SK-N-SH (cell line): Measurements from ENCODE around the gene CAV3. TPM values are rescaled to one million over a fixed set of nuclear protein-coding genes. Genes with fewer than 3 reads are reported as not detected.

Experiments used
- CTCF ChIA-PET: fragments of 300-600, 350-600 bp; formaldehyde crosslinking; extraction: SDS; loops from one replicate; lab custom pipeline; 2021; lab: Yijun Ruan, JAX
- POLR2A ChIA-PET: fragments of 350-600 bp; sonication (Branson Sonifier 250); formaldehyde crosslinking; extraction: SDS; loops from one replicate; lab custom pipeline; 2020; ENCODE audit warnings: antibody characterized with exemption, inconsistent platforms; lab: Yijun Ruan, JAX
- DNase-seq: peaks from one replicate; pipeline ENCODE4 v3.0.0; 2012
- H2AFZ ChIP-seq: fragments of 200-600 bp; sonication (generic); 2 replicates; pipeline ENCODE4 v1.8.1; 2016; ENCODE audit warnings: antibody characterized with exemption, mild to moderate bottlenecking, low read depth
- H3F3A ChIP-seq: fragments of 200-600 bp; sonication (generic); replicated peaks from 2 replicates; pipeline ENCODE3; 2016; ENCODE audit warnings: antibody characterized with exemption, mild to moderate bottlenecking; ENCODE audit not compliant: insufficient read depth
- H3K27ac ChIP-seq, 2 experiments: fragments of 200-500 bp in 1 of 2; fragments of 200-600 bp in 1 of 2; sonication (Bioruptor generic) in 1 of 2; sonication (generic), shearing (Covaris generic) in 1 of 2; 2 replicates each; pipeline versions ENCODE4 v1.5.1 to v1.6.1; 2014 to 2016; ENCODE audit warnings: low read depth in 2 of 2, inconsistent platforms in 1 of 2, low read length in 1 of 2, mild to moderate bottlenecking in 1 of 2, mixed read lengths in 1 of 2
- H3K27me3 ChIP-seq: fragments of 200-600 bp; sonication (generic), shearing (Covaris generic); 2 replicates; pipeline ENCODE4 v1.6.1; 2016; ENCODE audit warnings: mixed run types; ENCODE audit not compliant: insufficient read depth
- H3K36me3 ChIP-seq, 2 experiments: fragments of 200-500 bp in 1 of 2; fragments of 200-600 bp in 1 of 2; sonication (Bioruptor generic) in 1 of 2; sonication (generic) in 1 of 2; replicated peaks in 1 of 2; 2 replicates each; pipeline versions ENCODE3 to v1.5.1; 2014 to 2016; ENCODE audit warnings: low read length in 1 of 2, mild to moderate bottlenecking in 1 of 2; ENCODE audit not compliant: insufficient read depth in 2 of 2, control insufficient read depth in 1 of 2
- H3K4me1 ChIP-seq, 2 experiments: fragments of 200-500 bp in 1 of 2; fragments of 200-600 bp in 1 of 2; sonication (Bioruptor generic) in 1 of 2; sonication (generic), shearing (Covaris generic) in 1 of 2; 2 replicates each; pipeline versions ENCODE4 v1.5.1 to v1.6.1; 2014 to 2016; ENCODE audit warnings: low read depth in 1 of 2, low read length in 1 of 2, mixed run types in 1 of 2; ENCODE audit not compliant: insufficient read depth in 2 of 2, control insufficient read depth in 1 of 2
- H3K4me2 ChIP-seq: fragments of 200-600 bp; sonication (generic), shearing (Covaris generic); 2 replicates; pipeline ENCODE4 v1.6.1; 2017; ENCODE audit warnings: mixed run types
- H3K4me3 ChIP-seq, 2 experiments: fragments of 200-500 bp in 1 of 2; fragments of 200-600 bp in 1 of 2; sonication (Bioruptor generic) in 1 of 2; sonication (generic), shearing (Covaris generic) in 1 of 2; 2 replicates each; pipeline versions ENCODE4 v1.5.1 to v1.8.1; 2014 to 2016; ENCODE audit warnings: low read depth in 2 of 2, inconsistent platforms in 1 of 2, low read length in 1 of 2, mild to moderate bottlenecking in 1 of 2, mixed read lengths in 1 of 2, moderate library complexity in 1 of 2
- H3K79me2 ChIP-seq: fragments of 200-600 bp; sonication (generic); 2 replicates; pipeline ENCODE4 v1.8.1; 2017; ENCODE audit warnings: mild to moderate bottlenecking; ENCODE audit not compliant: insufficient read depth
- H3K9ac ChIP-seq: fragments of 200-600 bp; sonication (generic); 2 replicates; pipeline ENCODE4 v1.6.1; 2017; ENCODE audit warnings: mixed run types
- H3K9me2 ChIP-seq: fragments of 200-600 bp; sonication (generic); 2 replicates; pipeline ENCODE4 v1.6.1; 2017; ENCODE audit warnings: mixed run types
- H3K9me3 ChIP-seq: fragments of 200-600 bp; sonication (generic); 2 replicates; pipeline ENCODE4 v1.6.1; 2017; ENCODE audit warnings: mixed run types, mild to moderate bottlenecking, moderate library complexity
- H4K20me1 ChIP-seq: fragments of 200-600 bp; sonication (generic); 2 replicates; pipeline ENCODE4 v1.6.1; 2017; ENCODE audit warnings: mild to moderate bottlenecking, mixed run types; ENCODE audit not compliant: insufficient read depth
- EP300 ChIP-seq, 2 experiments: IDR thresholded peaks; 2 replicates each; pipeline versions ENCODE4 v1.4.0 to v1.6.1; 2012; ENCODE audit warnings: borderline replicate concordance in 1 of 2, low read depth in 1 of 2, low read length in 1 of 2
- EZH2phosphoT487 ChIP-seq: fragments of 200-600 bp; sonication (generic); IDR thresholded peaks from 2 replicates; pipeline ENCODE4 v1.6.1; 2017; ENCODE audit warnings: low read depth, mixed run types, mild to moderate bottlenecking, antibody characterized with exemption, moderate library complexity, borderline replicate concordance
- GABPA ChIP-seq: IDR thresholded peaks from 2 replicates; pipeline ENCODE4 v1.4.0; 2012; ENCODE audit warnings: low read depth, mild to moderate bottlenecking
- IRF3 ChIP-seq: fragments of 150-350 bp; IDR thresholded peaks from 2 replicates; pipeline ENCODE4 v1.6.1; 2016; ENCODE audit warnings: mild to moderate bottlenecking, low read depth, low read length
- JUND ChIP-seq: IDR thresholded peaks from 2 replicates; pipeline ENCODE4 v1.4.0; 2012
- NRF1 ChIP-seq: IDR thresholded peaks from 2 replicates; pipeline ENCODE4 v1.6.1; 2012; ENCODE audit warnings: low read depth, mild to moderate bottlenecking, low read length
- TAF1 ChIP-seq: IDR thresholded peaks from 2 replicates; pipeline ENCODE4 v1.6.1; 2012; ENCODE audit warnings: low read depth, mild to moderate bottlenecking, low read length, moderate library complexity, borderline replicate concordance
- TCF12 ChIP-seq: IDR thresholded peaks from 2 replicates; pipeline ENCODE4 v1.4.0; 2012
- ZBTB33 ChIP-seq: IDR thresholded peaks from 2 replicates; pipeline ENCODE4 v1.4.0; 2012; ENCODE audit warnings: low read depth, borderline replicate concordance
- WGBS: methylation state at CpG from one replicate; pipeline ENCODE4 v1.1.6; 2017; ENCODE audit warnings: low lambda C conversion rate; 5-methylcytosine and 5-hydroxymethylcytosine counted together
- polyA plus RNA-seq, 3 experiments: library from polyadenylated mRNA; depleted of rRNA; stranded (reverse); fragments of >200 nt; gene quantifications; 2 replicates each; pipeline ENCODE4 v1.2.3, GENCODE V29; 2012
- TF ChIP-seq, protein P1 (sequence below): IDR thresholded peaks from 2 replicates; pipeline ENCODE4; 2012
- TF ChIP-seq, protein P2 (sequence below): fragments of 150-350 bp; IDR thresholded peaks from 2 replicates; pipeline ENCODE4 v1.6.1; 2017; ENCODE audit warnings: antibody characterized with exemption, low read length, low read depth, borderline replicate concordance

The CAV3 gene
- polyA plus RNA-seq, 1 of the 3 experiments (the other 2 are of a cell fraction) = not detected

GRCh38 chr3:8712045-8712907, 21.3 kb upstream of the CAV3 start:
- Histone ChIP-seq H3K27me3 (no peaks in the 10 kb centered on the region; the same call in 1 of the 2 replicates), H3K36me3 (no peaks in the 10 kb centered on the region), H3K9me2 (no peaks in the 10 kb centered on the region), H3K4me2 (no peak overlapping the region), H4K20me1 (no peaks in the 10 kb centered on the region), H3K9me3 (no peaks in the 10 kb centered on the region), H3F3A (no peaks in the 10 kb centered on the region), H3K9ac (no peak overlapping the region), H3K79me2 (no peaks in the 10 kb centered on the region), H3K4me1 (peaks cover 0 to 18% of the 10 kb centered on the region in 2 experiments; a peak in 2 of 4 replicates), H2AFZ (no peak overlapping the region), H3K4me3 (no peak overlapping the region), H3K27ac (no peak overlapping the region; a peak in 1 of 4 replicates)
- DNase-seq = no peak
- 60% methylated on average over 9 of the region's 9 CpGs for WGBS
- 0 out of 2 replicates have a peak, but pooled peaks have one; percentile 22 for TF ChIP-seq TCF12
- TF ChIP-seq, protein P1, sequence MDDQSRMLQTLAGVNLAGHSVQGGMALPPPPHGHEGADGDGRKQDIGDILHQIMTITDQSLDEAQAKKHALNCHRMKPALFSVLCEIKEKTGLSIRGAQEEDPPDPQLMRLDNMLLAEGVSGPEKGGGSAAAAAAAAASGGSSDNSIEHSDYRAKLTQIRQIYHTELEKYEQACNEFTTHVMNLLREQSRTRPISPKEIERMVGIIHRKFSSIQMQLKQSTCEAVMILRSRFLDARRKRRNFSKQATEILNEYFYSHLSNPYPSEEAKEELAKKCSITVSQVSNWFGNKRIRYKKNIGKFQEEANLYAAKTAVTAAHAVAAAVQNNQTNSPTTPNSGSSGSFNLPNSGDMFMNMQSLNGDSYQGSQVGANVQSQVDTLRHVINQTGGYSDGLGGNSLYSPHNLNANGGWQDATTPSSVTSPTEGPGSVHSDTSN = no peak
- CTCF ChIA-PET = interaction anchor here (1.0 to 2.1 kb wide), 3 partner anchors 49 to 121 kb away, joined by 3 to 7 read pairs (median 5); partner anchors contain the start of gene OXTR
- POLR2A ChIA-PET = no interaction called here

DNA sequence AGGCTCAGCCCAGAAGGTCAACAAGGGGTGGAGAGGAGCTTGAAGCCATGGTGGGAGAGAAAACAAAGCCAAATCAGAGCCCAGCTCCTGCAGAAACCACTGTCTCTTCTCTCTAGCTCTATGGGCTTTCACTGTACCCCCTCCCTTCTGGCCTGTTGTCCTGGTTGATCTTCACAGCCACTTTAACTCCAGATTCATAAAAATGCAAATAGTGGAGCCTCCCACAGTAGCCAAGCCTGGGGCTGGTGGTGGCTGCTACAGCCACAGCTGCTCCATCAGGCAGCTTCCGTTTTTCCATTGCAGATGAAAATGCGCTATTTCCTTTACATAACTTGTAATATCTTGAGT, 20.7 kb upstream of the CAV3 start:
- peaks cover 0 to 18% of the 10 kb centered on the region in 2 experiments; a peak in 2 of 4 replicates for H3K4me1 ChIP-seq
- no peak overlapping the region for H3K9ac ChIP-seq
- POLR2A ChIA-PET = no interaction called here
- H4K20me1 ChIP-seq = no peaks in the 10 kb centered on the region
- H3K4me2 ChIP-seq = no peak overlapping the region
- WGBS = 78% methylated on average over 2 of the region's 2 CpGs
- H2AFZ ChIP-seq = no peak overlapping the region
- H3K36me3 ChIP-seq = no peaks in the 10 kb centered on the region
- H3K27me3 ChIP-seq = no peaks in the 10 kb centered on the region; the same call in 1 of the 2 replicates
- no peaks in the 10 kb centered on the region for H3F3A ChIP-seq
- TF ChIP-seq IRF3 (no peak), TCF12 (no peak), GABPA (no peak), EZH2phosphoT487 (no peak), TAF1 (no peak), ZBTB33 (no peak), NRF1 (no peak), JUND (no peak), EP300 (IDR thresholded peaks at IDR 0.05; ENCODE audit: borderline replicate concordance in 1 of 2, low read depth in 1 of 2, low read length in 1 of 2) (no peak)
- TF ChIP-seq, protein P2, sequence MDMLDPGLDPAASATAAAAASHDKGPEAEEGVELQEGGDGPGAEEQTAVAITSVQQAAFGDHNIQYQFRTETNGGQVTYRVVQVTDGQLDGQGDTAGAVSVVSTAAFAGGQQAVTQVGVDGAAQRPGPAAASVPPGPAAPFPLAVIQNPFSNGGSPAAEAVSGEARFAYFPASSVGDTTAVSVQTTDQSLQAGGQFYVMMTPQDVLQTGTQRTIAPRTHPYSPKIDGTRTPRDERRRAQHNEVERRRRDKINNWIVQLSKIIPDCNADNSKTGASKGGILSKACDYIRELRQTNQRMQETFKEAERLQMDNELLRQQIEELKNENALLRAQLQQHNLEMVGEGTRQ = no peak
- TF ChIP-seq, protein P1 = no peak
- H3K9me2 ChIP-seq = no peaks in the 10 kb centered on the region
- no peaks in the 10 kb centered on the region for H3K79me2 ChIP-seq
- no peak for DNase-seq
- CTCF ChIA-PET = interaction anchor here (1.0 to 2.1 kb wide), 2 partner anchors 57 to 121 kb away, joined by 3 to 7 read pairs; partner anchors contain the start of gene OXTR
- H3K27ac ChIP-seq = no peak overlapping the region
- H3K9me3 ChIP-seq = no peaks in the 10 kb centered on the region
- no peak overlapping the region for H3K4me3 ChIP-seq
